Fibroblast of skin of right biceps (primary cell): ENCODE data around the gene LCNL1.

Experiments used
- DNase-seq: peaks from one replicate; pipeline ENCODE4 v3.0.0-alpha.2; 2013

LCNL1 gene

GRCh38 chr9:136960212-136960937 lies 22.4 kb upstream of the LCNL1 start:
- DNase-seq: no peak

- DNase-seq: no peak
Observed at GRCh38 chr9:136960938-136961275, 21.9 kb upstream of the LCNL1 start.

- no peak for DNase-seq
Observed at GRCh38 chr9:136961279-136962065, 21.3 kb upstream of the LCNL1 start.

- no peak for DNase-seq
Observed at GRCh38 chr9:136962163-136962562, 20.6 kb upstream of the LCNL1 start.

- DNase-seq: no peak
Observed at GRCh38 chr9:136962701-136963248, 20.0 kb upstream of the LCNL1 start.

GRCh38 chr9:136963341-136963740 lies 19.5 kb upstream of the LCNL1 start:
- DNase-seq: no peak

GRCh38 chr9:136963751-136964150 lies 19.0 kb upstream of the LCNL1 start:
- DNase-seq: no peak

- no peak for DNase-seq
Observed at GRCh38 chr9:136964171-136964689, 18.6 kb upstream of the LCNL1 start.

- DNase-seq: no peak
Observed at GRCh38 chr9:136964833-136965422, 17.9 kb upstream of the LCNL1 start.

- no peak for DNase-seq
Observed at GRCh38 chr9:136965771-136966484, 16.9 kb upstream of the LCNL1 start.

GRCh38 chr9:136968333-136969127 lies 14.3 kb upstream of the LCNL1 start:
- no peak for DNase-seq

GRCh38 chr9:136969150-136969549 lies 13.6 kb upstream of the LCNL1 start:
- no peak for DNase-seq

GRCh38 chr9:136969774-136970173 lies 13.0 kb upstream of the LCNL1 start:
- no peak for DNase-seq

- no peak for DNase-seq
Observed at GRCh38 chr9:136970361-136970760, 12.4 kb upstream of the LCNL1 start.

- DNase-seq: no peak
Observed at GRCh38 chr9:136971746-136972145, 11.0 kb upstream of the LCNL1 start.

GRCh38 chr9:136972335-136972734 lies 10.5 kb upstream of the LCNL1 start:
- no peak for DNase-seq

- no peak for DNase-seq
Observed at GRCh38 chr9:136972743-136973142, 10.1 kb upstream of the LCNL1 start.

- no peak for DNase-seq
Observed at GRCh38 chr9:136973618-136974617, 8.9 kb upstream of the LCNL1 start.

- no peak for DNase-seq
Observed at GRCh38 chr9:136974817-136975535, 7.8 kb upstream of the LCNL1 start.

GRCh38 chr9:136975644-136976043 lies 7.1 kb upstream of the LCNL1 start:
- peak; percentile 14 for DNase-seq
